HG03045 (cell line): ENCODE results near the gene GLT6D1.
"Not testable (repeated sequence)": the region's sequence is repeated elsewhere in the genome, so short reads cannot be mapped to it uniquely, and the experiment has no call there.

ENCODE experiments used
- ATAC-seq: cut with Tn5 transposase; IDR thresholded peaks from one replicate; pipeline ENCODE4 v1.9.1; 2021; ENCODE audit warnings: mild to moderate bottlenecking, moderate library complexity; ENCODE audit not compliant: unreplicated experiment

Gene GLT6D1

GRCh38 chr9:135639196-135639595 is at the start of gene GLT6D1:
Gene GLT6D1, minus strand, starts transcription at chr9:135639540. Its CDS starts 353 bp downstream, at chr9:135639187.
- no peak for ATAC-seq

- no peak for ATAC-seq
Measured at GRCh38 chr9:135689011-135689410, 49.7 kb upstream of the GLT6D1 start.

GRCh38 chr9:135687216-135687615 is 47.9 kb upstream of the GLT6D1 start:
- ATAC-seq = no peak

GRCh38 chr9:135684691-135685090 is 45.4 kb upstream of the GLT6D1 start:
- no peak for ATAC-seq

- ATAC-seq = no peak
Measured at GRCh38 chr9:135683401-135684034, 44.2 kb upstream of the GLT6D1 start.

GRCh38 chr9:135681161-135681560 is 41.8 kb upstream of the GLT6D1 start:
- ATAC-seq = no peak

GRCh38 chr9:135680056-135680455 is 40.7 kb upstream of the GLT6D1 start:
- no peak for ATAC-seq

- ATAC-seq = no peak
Measured at GRCh38 chr9:135678236-135679017, 39.1 kb upstream of the GLT6D1 start.

GRCh38 chr9:135677641-135678168 is 38.4 kb upstream of the GLT6D1 start:
- no peak for ATAC-seq

- ATAC-seq = no peak
Measured at GRCh38 chr9:135676891-135677290, 37.6 kb upstream of the GLT6D1 start.

GRCh38 chr9:135674977-135675376 is 35.6 kb upstream of the GLT6D1 start:
- no peak for ATAC-seq

- ATAC-seq = no peak
Measured at GRCh38 chr9:135673941-135674340, 34.6 kb upstream of the GLT6D1 start.

GRCh38 chr9:135672786-135673185 is 33.4 kb upstream of the GLT6D1 start:
- ATAC-seq = not testable (repeated sequence)

- ATAC-seq = no peak
Measured at GRCh38 chr9:135671591-135672041, 32.3 kb upstream of the GLT6D1 start.

GRCh38 chr9:135670721-135671590 is 31.6 kb upstream of the GLT6D1 start:
- ATAC-seq = no peak

- ATAC-seq = no peak
Measured at GRCh38 chr9:135669616-135670285, 30.4 kb upstream of the GLT6D1 start.

GRCh38 chr9:135669018-135669417 is 29.7 kb upstream of the GLT6D1 start:
- ATAC-seq = not testable (repeated sequence)

GRCh38 chr9:135667463-135668001 is 28.2 kb upstream of the GLT6D1 start:
- ATAC-seq = no peak

GRCh38 chr9:135666534-135667462 is 27.5 kb upstream of the GLT6D1 start:
- no peak for ATAC-seq
